IPS-15b (cell line): ENCODE results near the gene KIF26B.

Source experiments
- H3K27me3 ChIP-seq: one replicate; pipeline ENCODE4 v1.6.1; 2013; ENCODE audit warnings: low read length; ENCODE audit not compliant: control insufficient read depth, insufficient read depth
- H3K36me3 ChIP-seq: one replicate; pipeline ENCODE4 v1.6.1; 2013; ENCODE audit warnings: low read length; ENCODE audit not compliant: control insufficient read depth, insufficient read depth
- H3K4me1 ChIP-seq: one replicate; pipeline ENCODE4 v1.6.1; 2013; ENCODE audit warnings: mild to moderate bottlenecking, low read length; ENCODE audit not compliant: control insufficient read depth, insufficient read depth
- H3K4me3 ChIP-seq: one replicate; pipeline ENCODE4 v1.5.1; 2013; ENCODE audit warnings: low read depth, low read length
- H3K9ac ChIP-seq: one replicate; pipeline ENCODE4 v1.6.1; 2013; ENCODE audit warnings: low read depth, mild to moderate bottlenecking, low read length
- H3K9me3 ChIP-seq: one replicate; pipeline ENCODE4 v1.6.1; 2013; ENCODE audit warnings: mild to moderate bottlenecking, low read length; ENCODE audit not compliant: control insufficient read depth, insufficient read depth

KIF26B gene

DNA sequence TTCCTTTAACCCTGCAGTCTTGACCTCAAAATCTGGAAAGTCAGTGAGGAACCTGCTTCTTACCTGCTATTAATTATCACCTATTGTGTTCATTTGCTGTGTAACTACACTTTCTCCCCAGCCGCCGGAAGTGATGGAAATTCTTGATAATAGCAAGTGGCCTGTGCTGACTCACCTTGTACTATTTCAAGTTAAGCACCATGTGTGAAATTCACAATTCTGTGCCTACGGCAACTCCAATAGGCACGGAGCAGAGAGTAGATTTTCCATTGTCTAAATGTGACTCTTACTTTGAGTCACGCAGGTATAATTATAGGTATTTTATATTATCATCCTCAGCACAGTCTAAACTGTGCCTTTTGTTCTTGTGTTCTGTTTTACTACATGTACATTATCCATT is 466.8 kb downstream of the KIF26B start:
- no peaks in the 10 kb centered on the region for H3K9me3 ChIP-seq
- H3K27me3 ChIP-seq = no peaks in the 10 kb centered on the region
- H3K4me3 ChIP-seq = no peak overlapping the region
- no peak overlapping the region for H3K9ac ChIP-seq
- H3K36me3 ChIP-seq = no peaks in the 10 kb centered on the region
- H3K4me1 ChIP-seq = no peaks in the 10 kb centered on the region

DNA sequence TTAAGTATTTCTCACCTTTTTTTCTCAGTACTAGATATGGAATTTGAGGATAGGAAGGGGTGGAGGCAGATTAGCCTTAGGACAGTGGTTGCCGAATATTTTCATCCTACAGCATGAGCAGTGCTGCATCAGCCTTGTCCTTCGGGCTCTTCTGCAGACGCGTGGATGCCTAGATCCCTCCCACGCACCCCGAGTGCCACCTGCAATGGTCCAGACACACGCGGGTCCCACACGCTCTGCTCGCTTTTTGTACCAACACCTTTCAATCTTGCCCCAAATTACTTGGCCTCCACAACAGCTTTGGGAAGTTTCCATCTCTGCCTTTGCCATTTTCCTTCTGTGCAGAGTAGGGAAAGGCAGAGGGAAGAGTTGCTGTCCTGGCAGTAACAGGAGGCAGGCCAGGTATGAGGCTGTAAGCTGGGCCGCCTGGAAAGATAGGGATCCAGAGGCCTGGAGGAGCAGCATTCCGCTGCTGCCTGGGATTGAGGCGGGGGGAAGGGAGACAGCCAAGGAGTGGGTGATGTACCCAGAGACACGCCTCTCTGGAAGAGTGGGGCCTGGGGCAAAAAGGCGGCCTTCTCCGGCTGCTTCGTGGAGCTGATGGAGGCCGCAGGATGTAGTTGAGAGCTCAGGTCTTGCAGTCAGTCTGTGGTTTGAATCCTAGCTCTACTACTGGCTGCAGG is 467.7 kb downstream of the KIF26B start:
- H3K9me3 ChIP-seq = no peaks in the 10 kb centered on the region
- no peaks in the 10 kb centered on the region for H3K27me3 ChIP-seq
- H3K9ac ChIP-seq = no peak overlapping the region
- H3K4me3 ChIP-seq = no peak overlapping the region
- H3K36me3 ChIP-seq = no peaks in the 10 kb centered on the region
- H3K4me1 ChIP-seq = no peaks in the 10 kb centered on the region

DNA sequence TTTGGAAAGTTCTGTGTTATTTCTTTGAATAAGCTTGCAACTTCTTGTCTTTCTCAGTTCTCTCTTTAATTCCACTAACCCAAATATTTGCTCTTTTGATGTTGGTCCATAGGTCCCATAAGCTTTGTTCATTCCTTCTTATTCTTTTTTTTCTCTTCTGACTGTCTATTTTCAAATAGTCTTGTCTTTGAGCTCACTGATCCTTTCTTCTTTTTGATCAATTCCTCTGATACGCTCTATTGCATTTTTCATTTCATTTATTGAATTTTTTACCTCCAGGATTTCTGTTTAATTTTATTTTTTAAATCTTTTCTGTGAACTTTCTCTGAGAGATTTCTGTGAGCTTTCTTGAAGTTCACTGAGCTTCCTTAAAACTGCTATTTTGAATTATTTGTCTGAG is 486.6 kb downstream of the KIF26B start:
- Histone ChIP-seq H3K9me3 (peaks cover 4% of the 10 kb centered on the region), H3K4me3 (no peak overlapping the region), H3K27me3 (no peaks in the 10 kb centered on the region), H3K36me3 (no peaks in the 10 kb centered on the region), H3K9ac (no peak overlapping the region), H3K4me1 (no peaks in the 10 kb centered on the region)

DNA sequence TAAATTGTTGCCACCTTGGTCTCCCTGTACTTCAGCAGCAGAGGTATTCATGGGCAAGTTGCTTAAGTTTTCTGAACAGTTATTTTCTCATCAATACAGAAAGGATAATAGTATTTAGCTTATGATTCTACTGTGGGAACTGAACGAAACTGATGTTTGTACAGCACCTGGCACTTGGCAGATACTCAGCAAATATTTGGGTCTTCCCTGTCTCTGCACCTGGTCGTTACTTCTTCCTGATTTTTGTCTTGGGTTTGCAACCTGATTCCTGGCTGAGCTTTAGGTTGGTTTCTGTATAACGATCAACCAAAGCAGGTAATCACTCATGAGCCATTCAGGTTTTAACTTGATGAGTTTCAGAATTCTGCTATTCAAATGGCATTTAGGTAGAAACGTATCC is 490.6 kb downstream of the KIF26B start:
- H3K4me1 ChIP-seq = no peaks in the 10 kb centered on the region
- H3K9me3 ChIP-seq = peaks cover 4% of the 10 kb centered on the region
- no peak overlapping the region for H3K9ac ChIP-seq
- no peak overlapping the region for H3K4me3 ChIP-seq
- no peaks in the 10 kb centered on the region for H3K36me3 ChIP-seq
- H3K27me3 ChIP-seq = no peaks in the 10 kb centered on the region

DNA sequence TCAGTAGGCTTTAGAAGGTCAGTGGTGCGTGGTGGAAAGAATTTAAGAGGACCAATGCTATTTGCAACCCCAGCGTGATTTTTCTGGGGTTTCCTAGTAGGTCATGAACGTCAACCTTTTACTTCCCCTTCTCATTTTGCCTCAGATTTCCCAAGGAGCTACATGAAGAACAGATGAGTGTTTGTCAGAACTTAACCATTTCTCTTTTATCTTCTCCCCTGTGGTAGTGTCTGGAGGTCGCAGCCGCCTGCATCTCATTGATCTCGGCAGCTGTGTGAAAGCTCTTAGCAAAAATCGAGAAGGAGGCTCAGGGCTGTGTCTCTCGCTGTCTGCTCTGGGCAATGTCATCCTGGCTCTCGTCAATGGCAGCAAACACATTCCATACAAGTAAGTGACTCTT is 491.1 kb downstream of the KIF26B start:
- H3K4me3 ChIP-seq = no peak overlapping the region
- H3K36me3 ChIP-seq = no peaks in the 10 kb centered on the region
- no peaks in the 10 kb centered on the region for H3K4me1 ChIP-seq
- H3K9ac ChIP-seq = no peak overlapping the region
- peaks cover 4% of the 10 kb centered on the region for H3K9me3 ChIP-seq
- H3K27me3 ChIP-seq = no peaks in the 10 kb centered on the region

DNA sequence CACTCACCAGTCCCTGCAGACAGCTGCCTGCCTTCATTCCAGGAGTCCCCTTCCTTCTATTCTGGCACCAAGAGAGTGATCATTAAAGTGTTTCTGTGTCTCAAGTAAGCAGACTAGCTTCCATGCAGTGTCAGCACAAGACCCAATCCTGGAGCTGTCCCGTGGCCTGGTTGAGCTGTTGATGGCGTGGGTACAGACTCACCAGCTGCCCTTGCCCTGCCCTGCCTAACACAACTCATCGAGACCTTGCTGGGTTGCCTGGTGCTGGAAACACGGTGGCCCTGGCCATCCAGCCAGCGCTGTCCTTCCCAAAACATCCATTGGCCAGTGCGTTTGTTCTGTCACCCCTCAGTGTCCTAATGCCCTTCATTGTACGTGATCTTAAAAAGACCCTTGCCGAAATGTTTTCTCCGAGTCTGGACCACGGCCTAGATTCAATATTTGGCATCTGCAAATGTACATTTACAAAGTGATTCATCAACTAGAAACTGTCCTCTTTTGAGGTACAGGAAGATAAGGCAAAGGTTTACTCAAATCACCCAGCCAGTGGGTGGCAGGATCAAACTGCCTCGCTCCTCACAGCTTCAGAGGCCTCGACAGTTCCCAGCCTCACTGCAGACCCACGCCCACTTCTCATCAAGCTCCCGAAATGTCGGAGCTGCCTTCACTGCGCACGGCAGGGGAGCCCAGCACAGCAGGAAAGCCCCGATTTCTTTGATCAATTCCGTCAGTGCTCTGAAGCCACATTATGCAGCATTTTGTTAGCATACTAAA is 494.2 kb downstream of the KIF26B start:
- H3K27me3 ChIP-seq = no peaks in the 10 kb centered on the region
- H3K4me1 ChIP-seq = no peaks in the 10 kb centered on the region
- H3K4me3 ChIP-seq = no peak overlapping the region
- no peaks in the 10 kb centered on the region for H3K36me3 ChIP-seq
- H3K9ac ChIP-seq = no peak overlapping the region
- H3K9me3 ChIP-seq = peaks cover 4% of the 10 kb centered on the region

DNA sequence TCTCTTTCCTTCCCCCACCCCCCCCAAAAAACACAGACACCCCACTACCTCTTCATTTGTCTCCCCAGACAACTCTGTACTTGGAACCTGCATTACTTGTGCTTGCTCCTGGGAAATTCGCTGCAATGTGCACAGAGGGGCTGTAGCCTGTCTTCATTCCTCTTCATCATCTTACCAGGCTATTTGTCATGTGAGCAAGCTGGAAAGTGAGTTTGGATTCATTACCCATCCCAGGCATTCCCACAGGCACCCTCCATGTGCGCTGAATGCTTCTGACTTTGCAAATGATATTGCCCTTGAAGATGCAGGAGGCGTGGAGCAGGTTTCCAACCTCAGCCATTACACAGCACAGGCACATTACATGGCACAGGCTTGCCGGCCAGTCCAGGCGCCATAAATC is 494.9 kb downstream of the KIF26B start:
- Histone ChIP-seq H3K4me3 (no peak overlapping the region), H3K27me3 (no peaks in the 10 kb centered on the region), H3K9me3 (peaks cover 1% of the 10 kb centered on the region), H3K4me1 (peaks cover 1% of the 10 kb centered on the region), H3K9ac (no peak overlapping the region), H3K36me3 (no peaks in the 10 kb centered on the region)

DNA sequence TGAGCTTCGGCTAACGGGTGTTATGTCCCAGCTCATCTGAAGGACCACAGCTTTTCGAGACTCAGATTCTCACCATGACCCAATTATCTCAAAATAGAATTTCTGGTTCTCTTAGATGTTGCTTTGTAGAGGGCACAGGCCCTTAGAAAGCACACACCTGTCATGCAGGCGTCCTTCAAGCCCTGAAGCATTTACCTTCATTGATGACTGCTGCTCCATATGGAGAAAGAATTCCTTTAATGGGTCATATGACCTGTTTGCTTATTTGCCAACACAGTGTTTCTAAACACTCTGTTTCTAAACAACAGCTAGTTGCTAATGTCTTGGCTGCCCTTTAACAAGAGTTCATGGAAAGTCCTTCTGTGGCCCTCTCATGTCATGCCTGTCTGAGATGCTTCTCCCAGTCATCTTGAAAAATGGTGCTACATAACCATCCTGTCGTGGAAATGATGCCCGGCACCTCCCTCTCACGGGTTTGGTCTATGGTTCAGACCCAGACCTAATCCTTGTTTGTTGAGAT is 495.7 kb downstream of the KIF26B start:
- Histone ChIP-seq H3K27me3 (no peaks in the 10 kb centered on the region), H3K9me3 (no peaks in the 10 kb centered on the region), H3K9ac (no peak overlapping the region), H3K4me3 (no peak overlapping the region), H3K36me3 (no peaks in the 10 kb centered on the region), H3K4me1 (peaks cover 5% of the 10 kb centered on the region)

DNA sequence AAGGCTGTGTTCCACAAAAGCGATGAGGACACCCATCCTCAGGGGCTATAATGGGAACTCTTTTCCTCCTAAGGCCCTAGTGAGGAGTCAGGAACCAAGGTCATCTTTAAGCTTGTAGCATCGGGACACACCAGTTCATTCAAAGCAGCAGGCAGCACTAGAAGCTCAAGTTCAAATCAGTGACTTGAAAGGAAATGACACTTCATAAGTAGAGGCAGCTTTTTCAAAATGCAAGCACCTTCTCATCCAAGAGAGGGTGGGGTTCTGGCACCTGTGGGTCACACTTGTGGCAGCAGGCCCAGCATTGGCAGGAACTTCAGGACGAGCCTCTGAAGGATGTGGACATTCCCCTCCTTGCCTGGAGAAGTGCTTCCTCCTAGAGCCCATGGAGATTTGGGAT is 496.3 kb downstream of the KIF26B start:
- H3K4me1 ChIP-seq = peaks cover 5% of the 10 kb centered on the region
- H3K9ac ChIP-seq = no peak overlapping the region
- H3K9me3 ChIP-seq = no peaks in the 10 kb centered on the region
- no peaks in the 10 kb centered on the region for H3K36me3 ChIP-seq
- H3K4me3 ChIP-seq = no peak overlapping the region
- H3K27me3 ChIP-seq = no peaks in the 10 kb centered on the region

DNA sequence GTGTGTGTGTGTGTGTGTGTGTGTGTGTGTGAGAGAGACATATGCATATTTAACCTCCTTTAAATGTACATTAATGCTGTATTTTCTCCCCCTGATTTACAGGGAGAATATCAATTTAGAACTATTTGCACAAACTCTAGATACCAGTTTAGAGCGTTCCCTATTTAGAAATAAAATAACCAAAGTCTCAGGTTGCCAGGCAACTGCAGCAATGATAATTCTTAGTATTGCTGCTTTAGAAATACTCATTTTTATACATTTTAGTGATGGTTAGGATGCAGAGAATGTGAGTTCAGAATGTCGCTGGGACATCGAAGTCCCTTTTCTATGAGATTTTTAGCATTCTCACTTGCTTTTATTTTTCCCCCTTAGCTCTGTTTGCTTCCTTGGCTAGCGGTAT is 497.3 kb downstream of the KIF26B start:
- H3K9ac ChIP-seq = no peak overlapping the region
- H3K4me3 ChIP-seq = no peak overlapping the region
- no peaks in the 10 kb centered on the region for H3K9me3 ChIP-seq
- H3K36me3 ChIP-seq = no peaks in the 10 kb centered on the region
- H3K4me1 ChIP-seq = peaks cover 10% of the 10 kb centered on the region
- H3K27me3 ChIP-seq = no peaks in the 10 kb centered on the region

DNA sequence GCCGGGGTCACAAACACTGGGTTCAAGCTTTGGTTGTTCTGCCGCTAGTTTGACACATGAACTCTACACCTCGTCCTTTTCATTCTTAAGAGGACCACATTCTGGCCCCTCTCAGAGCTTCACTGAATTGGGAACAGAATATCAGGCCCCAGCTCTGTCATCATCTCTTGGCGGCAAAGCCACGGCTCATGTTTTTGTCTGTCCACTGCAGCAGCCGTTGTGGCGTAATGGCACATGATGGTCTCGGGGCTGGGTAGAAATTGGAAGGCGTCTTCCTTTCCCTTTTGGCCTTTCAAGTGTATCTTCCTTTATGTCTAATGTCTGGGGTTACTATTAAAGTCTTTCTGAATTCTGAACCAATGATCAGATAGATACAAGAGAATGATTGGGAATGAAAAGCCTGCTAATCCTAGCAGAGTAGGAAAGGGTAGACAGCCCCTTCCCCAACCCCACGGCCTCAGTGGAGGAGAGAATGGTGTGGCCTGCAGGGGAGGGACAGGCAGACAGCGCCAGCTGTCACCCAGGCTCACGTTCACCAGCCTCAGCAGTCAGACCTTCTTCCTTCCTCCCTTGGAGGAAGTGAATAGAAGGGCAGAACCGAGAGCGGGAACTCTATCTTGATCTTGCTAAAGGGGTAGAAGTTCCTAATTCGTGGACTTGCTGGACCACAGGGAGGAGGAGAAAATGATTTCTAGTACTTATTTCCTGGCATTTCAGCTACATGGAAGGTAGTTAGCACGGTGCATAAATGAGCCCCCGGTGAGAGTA is 498.1 kb downstream of the KIF26B start:
- no peaks in the 10 kb centered on the region for H3K9me3 ChIP-seq
- H3K9ac ChIP-seq = no peak overlapping the region
- no peaks in the 10 kb centered on the region for H3K27me3 ChIP-seq
- no peak overlapping the region for H3K4me3 ChIP-seq
- peaks cover 17% of the 10 kb centered on the region for H3K4me1 ChIP-seq
- no peaks in the 10 kb centered on the region for H3K36me3 ChIP-seq
